T-helper 1 cell treated with Interleukin-12 subunit alpha and Interleukin-12 subunit beta and Interleukin-4 antibody, amounts not matched to agents 30 ng/mL and 1 ng/mL, for 36 hours (primary cell): ENCODE results near the gene CAMSAP2. TPM values are rescaled to one million over a fixed set of nuclear protein-coding genes. Genes with fewer than 3 reads are reported as not detected.
"Not testable (repeated sequence)": the region's sequence is repeated elsewhere in the genome, so short reads cannot be mapped to it uniquely, and the experiment has no call there.

Experiments used
- intact Hi-C: fragments of 100-400 bp; cut with micrococcal nuclease; formaldehyde crosslinking; loops from one replicate; pipeline ENCODE4 v1.15.1; 2024
- total RNA-seq: library from RNA; stranded (reverse); gene quantifications from 2 replicates; pipeline ENCODE4 v1.2.3, GENCODE V29; 2022

CAMSAP2 gene
- total RNA-seq, 1 donor from 2014 or later, result 0.44 TPM

GRCh38 chr1:200779326-200779725 is 40.6 kb downstream of the CAMSAP2 start:
- intact Hi-C loops, result loop anchor here (1.0 kb wide), 1 partner anchor 8 kb away; no protein-coding TSS in a partner anchor

- intact Hi-C loops, result no loop called here
Observed at GRCh38 chr1:200780545-200781369, 42.1 kb downstream of the CAMSAP2 start.

GRCh38 chr1:200783926-200784325 is 45.2 kb downstream of the CAMSAP2 start:
- intact Hi-C loops, result no loop called here

DNA sequence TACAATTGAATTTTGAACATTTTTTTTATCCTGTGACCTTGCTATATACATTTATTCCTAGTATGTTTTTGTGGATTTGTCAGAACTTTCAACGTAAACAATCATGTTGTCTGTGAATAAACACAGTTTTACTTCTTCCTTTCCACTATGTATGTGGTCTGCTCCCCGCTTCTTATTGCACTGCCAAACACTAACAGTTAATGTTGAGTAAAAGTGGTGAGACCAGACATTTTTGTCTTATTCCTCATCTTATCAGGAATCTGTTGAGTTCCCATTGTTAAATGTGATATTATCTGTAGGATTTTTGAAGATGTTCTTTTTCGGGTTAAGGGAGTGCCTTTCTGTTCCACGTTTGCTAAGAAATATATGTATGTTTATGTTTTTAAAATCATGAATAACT is 45.9 kb downstream of the CAMSAP2 start:
- intact Hi-C loops, result no loop called here

DNA sequence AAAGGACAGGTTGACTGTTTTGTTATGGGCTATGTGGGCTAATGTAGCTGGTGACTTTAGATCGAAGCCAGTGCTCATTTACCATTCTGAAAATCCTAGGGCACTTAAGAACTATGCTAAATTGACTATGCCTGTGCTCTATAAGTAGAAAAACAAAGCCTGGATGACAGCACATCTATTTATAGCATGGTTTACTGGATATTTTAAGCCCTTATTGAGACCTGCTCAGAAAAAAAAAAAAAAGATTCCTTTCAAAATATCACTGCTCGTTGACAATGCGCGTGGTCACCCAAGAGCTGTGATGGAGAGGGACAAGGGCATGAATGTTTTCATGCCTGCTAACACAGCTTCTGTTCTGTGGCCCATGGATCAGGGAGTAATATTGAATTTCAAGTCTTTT is 48.1 kb downstream of the CAMSAP2 start:
- intact Hi-C loops, result loop anchor here (1.0 kb wide), 1 partner anchor 7 kb away; no protein-coding TSS in a partner anchor

DNA sequence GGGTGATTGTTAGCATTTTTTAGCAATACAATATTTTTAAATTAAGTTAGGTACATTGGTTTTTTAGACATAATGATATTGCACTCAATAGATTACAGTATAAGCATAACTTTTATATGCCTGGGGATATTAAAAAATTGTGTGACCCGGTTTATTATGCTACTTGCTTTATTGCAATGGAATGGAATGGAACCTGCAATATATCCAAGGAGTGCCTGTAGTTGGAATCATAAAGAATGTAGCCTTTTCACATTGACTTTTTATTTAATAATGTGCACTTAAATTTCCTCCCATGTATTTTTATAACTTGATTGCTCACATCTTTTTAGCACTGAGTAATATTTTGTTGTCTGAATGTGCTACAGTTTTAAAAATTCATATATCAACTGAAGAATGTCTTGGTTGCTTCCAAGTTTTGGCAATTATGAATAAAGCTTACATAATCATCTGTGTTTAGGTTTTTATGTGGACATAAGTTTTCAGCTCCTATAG is 49.2 kb downstream of the CAMSAP2 start:
- intact Hi-C loops, result loop anchor here (1.0 kb wide), 1 partner anchor 9 kb away; no protein-coding TSS in a partner anchor

DNA sequence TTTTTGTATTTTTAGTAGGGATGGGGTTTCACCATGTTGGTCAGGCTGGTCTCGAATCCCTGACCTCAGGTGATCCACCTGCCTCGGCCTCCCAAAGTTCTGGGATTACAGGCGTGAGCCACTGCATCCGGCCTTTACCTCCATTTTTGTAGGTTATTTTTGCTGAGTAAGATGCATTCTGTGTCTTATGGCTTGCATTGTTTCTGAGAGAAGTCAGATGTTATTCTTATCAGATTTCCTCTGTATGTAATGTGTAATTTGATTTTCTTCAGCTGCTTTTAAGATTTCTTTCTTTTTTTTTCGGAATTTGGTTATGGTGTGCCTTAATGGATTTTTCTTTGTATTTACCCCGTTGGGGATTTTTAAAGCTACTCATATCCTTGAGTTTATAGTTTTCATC is 52.3 kb downstream of the CAMSAP2 start:
- intact Hi-C loops, result not testable (repeated sequence)

DNA sequence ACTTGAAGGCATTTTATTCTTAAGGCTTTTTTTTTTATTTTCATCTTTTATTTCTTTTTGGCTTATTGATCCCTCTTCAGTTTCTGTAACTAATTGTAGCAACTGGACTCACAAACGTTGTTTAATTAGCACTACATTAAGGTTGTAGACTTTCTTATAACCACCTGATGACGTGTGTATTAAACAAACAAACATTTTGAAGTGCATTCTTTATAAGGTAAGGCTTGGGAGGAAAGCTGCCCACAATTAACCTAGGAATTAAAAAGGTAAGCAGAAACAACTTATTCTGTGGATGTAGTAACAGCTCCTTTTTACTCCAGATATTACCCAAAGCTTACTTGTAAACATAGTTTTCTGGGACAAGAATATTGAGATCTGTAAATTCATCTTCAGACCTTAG is 55.0 kb downstream of the CAMSAP2 start:
- intact Hi-C loops, result no loop called here

DNA sequence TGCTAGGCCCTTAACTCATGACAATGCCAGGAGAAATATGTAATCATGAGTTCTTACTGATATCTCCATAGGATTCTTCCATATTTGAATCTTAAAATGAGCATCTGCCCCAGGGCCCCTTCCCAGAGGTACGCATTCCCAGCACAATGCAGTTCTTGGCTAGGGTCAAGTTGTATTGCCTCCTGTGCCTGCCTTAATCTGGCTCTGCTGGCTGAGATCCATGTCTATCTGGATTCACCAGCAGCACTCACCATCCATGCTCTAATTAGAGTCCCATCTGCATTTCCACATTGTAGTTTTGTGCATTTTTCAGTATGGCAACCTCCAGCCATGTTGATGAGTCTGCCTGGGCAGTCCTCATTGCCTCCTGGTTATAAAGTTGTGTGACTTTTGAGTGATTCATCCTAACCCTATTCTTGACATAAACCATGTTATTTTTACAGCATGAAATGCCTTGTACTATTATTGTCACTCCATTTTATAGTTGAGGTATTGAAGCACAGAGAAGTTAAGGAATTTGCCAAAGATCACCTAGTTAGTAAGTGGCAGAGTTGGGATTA is 55.9 kb downstream of the CAMSAP2 start:
- intact Hi-C loops, result no loop called here

DNA sequence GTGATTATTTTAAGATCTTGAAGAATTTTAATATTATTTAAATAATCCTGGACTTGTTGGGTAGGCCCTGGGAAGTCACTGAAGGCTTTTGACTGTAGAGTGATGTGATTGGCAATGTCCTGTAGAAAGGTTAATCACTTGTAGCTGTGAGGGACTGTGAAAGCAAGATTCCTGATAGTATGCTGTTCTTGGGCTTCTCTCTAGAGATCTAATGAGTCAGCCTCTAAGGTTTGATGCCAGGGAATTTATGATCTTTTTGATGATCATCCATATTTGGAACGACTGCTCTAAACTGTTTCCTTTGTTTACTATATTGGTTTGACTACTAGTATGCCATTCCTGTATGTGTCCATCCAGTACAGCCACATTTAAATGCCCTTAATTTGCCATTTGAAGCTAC is 56.5 kb downstream of the CAMSAP2 start:
- intact Hi-C loops, result no loop called here

DNA sequence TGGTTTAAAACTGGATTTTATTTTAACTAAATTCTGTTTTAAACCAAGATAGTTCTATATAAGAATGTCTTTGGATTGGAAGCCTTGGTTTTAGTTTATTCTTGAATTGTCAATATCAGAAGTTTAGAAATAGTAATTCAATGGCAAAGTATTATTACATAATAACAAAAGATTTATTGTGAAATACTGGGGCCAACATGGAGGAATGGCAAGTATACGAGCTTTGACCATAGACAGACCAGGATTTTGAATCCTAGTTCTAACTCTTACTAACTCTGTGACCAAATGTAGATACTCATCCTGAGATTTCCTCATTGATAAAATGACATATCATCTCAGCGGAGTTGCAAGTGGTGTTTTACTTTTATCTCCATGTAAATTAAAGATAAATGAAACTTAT is 63.3 kb downstream of the CAMSAP2 start:
- intact Hi-C loops, result loop anchor here (1.0 to 2.0 kb wide), 2 partner anchors 221 to 241 kb away; partner anchors contain the start of gene KIF21B

DNA sequence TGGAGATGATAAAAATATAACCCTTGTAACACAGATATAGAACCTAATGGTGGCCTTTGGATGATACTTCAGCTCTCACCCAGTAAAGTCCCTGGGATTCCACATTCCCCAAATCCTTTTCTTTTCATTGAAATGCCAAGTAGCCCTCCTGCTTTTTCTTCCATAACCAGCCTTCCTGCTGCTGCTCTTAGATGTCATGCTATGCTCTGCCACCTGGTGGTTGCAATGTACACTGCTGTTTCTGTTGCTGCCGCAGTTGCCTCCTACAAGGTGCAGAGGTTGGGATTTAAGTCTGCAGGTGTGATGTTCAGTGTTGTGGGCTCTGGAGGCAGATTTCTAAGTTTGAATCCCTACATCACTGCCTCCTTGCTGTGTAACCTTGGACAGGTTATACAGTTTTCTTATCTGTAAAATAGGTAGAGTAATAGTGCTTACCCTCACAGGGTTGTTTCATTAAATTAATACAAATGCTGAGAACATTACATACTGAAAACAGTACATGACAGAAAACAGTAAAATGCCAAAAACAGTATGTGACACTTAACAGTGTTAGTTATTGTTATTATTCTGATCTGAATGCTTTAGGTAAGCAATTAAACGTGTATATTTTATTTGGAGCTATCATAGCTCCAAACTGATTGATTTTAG is 64.3 kb downstream of the CAMSAP2 start:
- intact Hi-C loops, result loop anchor here (1.0 to 2.0 kb wide), 6 partner anchors 65 to 244 kb away; partner anchors contain the start of genes CAMSAP2, DDX59 and KIF21B

DNA sequence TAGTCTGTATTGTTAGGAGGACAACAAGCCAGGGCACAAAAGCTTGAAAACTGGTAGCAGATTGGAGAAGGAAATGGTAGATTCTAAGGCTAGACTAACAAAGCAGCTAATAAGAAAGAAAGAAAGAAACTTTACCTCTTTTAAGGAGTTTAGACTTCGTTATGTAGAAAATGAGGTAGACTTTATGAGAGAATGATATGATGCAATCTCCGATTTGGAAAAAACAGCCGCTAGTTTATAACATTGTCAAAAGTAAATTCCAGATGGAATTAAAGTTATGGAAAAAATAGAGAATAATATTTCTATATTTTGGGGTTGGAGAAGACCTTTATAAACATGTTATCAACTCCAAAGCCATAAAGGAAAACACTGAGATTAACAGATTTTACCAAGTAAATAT is 67.0 kb downstream of the CAMSAP2 start:
- intact Hi-C loops, result no loop called here

DNA sequence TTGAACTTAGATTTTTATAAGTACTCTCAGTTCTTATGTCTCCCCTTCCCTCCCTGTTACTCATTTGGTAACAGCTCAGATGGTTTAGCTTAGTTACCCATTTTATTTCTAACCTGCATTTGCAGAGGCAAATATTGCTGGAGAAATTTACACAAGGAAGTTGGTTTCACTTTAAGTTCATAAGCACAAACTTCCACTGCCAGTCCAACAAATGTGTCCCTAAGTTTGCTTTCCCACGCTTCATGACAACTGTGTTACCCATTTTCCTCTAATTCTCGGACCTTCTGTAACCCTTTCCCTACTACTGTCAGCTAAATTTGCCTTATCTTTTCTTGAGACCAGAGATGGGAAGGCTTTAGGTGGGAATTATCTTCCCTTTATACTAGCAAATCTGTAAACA is 70.2 kb downstream of the CAMSAP2 start:
- intact Hi-C loops, result no loop called here

- intact Hi-C loops, result no loop called here
Observed at GRCh38 chr1:200811704-200812103, 73.0 kb downstream of the CAMSAP2 start.

DNA sequence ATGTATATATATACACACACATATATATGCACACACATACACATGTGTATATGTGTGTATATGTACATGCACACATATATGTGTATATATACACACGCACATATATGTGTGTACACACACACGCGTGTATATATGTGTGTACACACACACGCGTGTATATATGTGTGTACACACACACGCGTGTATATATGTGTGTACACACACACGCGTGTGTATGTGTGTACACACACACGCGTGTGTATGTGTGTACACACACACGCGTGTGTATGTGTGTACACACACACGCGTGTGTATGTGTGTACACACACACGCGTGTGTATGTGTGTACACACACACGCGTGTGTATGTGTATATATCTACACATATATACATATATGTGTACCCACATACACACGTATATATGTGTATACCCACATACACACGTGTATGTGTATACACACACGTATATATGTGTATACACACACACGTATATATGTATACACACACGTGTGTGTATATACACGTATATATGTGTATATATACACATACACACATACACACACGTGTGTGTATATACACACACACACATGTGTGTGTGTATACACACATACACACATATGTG is 78.0 kb downstream of the CAMSAP2 start:
- intact Hi-C loops, result not testable (repeated sequence)

- intact Hi-C loops, result no loop called here
Observed at GRCh38 chr1:200818248-200818647, 79.6 kb downstream of the CAMSAP2 start.

- intact Hi-C loops, result no loop called here
Observed at GRCh38 chr1:200819726-200820125, 81.0 kb downstream of the CAMSAP2 start.

GRCh38 chr1:200831091-200831490 is 92.4 kb downstream of the CAMSAP2 start:
- intact Hi-C loops, result no loop called here

DNA sequence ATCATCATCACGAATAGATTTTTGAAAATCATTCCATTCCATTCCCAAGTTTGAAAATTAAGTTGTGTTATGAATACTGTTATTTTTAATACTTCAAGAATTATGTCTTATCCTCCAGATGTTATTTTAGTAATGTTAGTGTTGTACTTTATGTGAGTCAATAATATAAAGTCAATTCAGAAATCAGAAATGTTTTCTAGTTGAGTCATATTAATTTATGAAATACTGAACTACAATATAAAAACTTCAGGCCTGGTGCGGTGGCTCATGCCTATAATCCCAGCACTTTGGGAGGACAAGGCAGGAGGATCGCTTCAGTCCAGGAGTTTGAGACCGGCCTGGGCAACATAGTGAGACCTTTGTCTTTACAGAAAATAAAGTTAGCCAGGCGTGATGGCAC is 95.7 kb downstream of the CAMSAP2 start:
- intact Hi-C loops, result no loop called here

GRCh38 chr1:200836213-200836612 is 97.5 kb downstream of the CAMSAP2 start:
- intact Hi-C loops, result no loop called here
